ENCODE data around the gene MRAS.
"Not testable (repeated sequence)": the region's sequence is repeated elsewhere in the genome, so short reads cannot be mapped to it uniquely, and the experiment has no call there.

The MRAS gene

GRCh38 chr3:138426211-138426610, 77.8 kb downstream of the MRAS start:
- DNase-seq, result no peak

- not testable (repeated sequence) for DNase-seq
Observed at GRCh38 chr3:138426754-138427153, 78.4 kb downstream of the MRAS start.

GRCh38 chr3:138429665-138430064, 81.3 kb downstream of the MRAS start:
- DNase-seq, result no peak

GRCh38 chr3:138432576-138433240, 84.3 kb downstream of the MRAS start:
- DNase-seq, result no peak

GRCh38 chr3:138433892-138434275, 85.5 kb downstream of the MRAS start:
- DNase-seq, result no peak

- peak; percentile 66 for DNase-seq
Observed at GRCh38 chr3:138434276-138434874, 86.0 kb downstream of the MRAS start, which contains the start of gene ESYT3. TSS of gene ESYT3 (plus strand) at chr3:138434616. CDS start at chr3:138434799, 183 bp downstream.

DNA sequence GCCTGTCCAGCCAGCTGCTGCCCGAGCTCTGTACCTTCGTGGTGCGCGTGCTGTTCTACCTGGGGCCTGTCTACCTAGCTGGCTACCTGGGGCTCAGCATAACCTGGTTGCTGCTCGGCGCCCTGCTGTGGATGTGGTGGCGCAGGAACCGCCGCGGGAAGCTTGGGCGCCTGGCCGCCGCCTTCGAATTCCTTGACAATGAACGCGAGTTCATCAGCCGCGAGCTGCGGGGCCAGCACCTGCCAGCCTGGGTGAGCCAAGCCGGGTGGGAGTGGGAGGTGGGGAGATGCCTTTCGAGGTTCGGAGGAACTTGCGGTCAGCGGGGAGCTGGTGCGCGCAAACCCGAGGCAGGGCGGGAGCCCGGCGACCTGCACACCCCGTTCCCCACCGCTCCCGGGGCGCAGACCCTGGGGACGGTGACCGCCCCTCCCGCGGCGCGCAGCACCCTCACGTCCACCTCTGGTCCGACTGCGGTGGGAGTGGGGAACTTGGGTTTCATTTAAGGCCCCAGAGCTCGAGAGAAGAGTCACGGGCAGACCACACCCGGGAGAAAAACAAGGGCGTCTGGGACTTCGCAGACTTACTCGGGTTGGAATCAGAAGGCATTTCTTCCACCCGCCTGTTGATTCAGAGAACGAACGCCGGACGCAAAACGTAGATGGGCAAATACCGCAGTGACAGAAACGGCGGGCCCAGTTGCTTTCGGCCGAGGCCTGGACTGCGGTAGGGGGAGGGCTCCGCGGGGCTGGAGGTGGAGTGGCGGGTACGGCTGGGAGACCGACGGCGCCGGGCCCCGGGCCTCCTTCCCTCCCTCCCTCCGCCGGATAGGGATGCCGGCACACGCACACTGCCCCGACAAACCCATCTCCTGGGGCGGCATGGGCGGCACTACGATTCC, 86.7 kb downstream of the MRAS start:
- no peak for DNase-seq

DNA sequence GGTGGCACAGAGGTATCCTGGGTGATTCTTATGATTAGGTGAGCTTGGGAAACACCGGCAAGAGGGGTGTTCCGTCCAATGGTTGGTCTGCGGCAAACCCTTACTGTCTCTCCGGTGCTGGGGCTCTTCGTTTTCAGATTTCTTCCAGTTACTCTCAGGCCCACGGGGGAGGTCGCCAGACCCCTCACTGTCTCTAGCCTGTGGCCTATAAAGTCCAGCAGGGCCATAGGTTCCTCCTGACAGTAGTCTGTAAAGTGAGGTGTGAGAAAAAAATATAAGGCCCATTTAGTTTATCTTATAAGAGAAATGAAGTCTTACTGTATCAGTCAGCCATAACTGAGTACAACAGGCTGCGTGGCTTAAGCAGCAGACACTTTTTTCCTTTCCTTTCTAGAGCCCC, 87.5 kb downstream of the MRAS start:
- no peak for DNase-seq

- no peak for DNase-seq
Observed at GRCh38 chr3:138437281-138437680, 88.9 kb downstream of the MRAS start.

- DNase-seq, result no peak
Observed at GRCh38 chr3:138438896-138439295, 90.5 kb downstream of the MRAS start.

- DNase-seq, result no peak
Observed at GRCh38 chr3:138439646-138440045, 91.3 kb downstream of the MRAS start.

DNA sequence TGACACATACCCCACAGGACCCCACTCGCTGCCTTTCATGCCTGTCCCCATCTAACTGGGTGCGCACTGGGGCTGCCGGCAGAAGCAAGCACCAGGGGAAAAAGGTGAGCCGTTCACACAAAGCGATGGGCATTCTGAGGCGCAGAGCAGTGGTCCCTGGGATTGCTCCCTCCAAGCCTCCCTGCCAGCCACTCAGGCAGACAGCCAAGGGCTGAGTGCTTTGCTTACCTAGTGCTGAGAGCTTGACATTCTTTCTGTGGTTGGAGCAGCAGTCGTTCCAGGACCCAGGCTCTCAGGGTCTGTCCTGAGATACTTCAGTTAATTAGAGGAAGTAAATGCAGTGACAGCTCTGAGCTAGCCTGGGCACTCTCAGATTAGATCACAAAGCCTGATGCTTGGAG, 91.7 kb downstream of the MRAS start:
- no peak for DNase-seq

GRCh38 chr3:138440596-138440995, 92.2 kb downstream of the MRAS start:
- no peak for DNase-seq

- DNase-seq, result no peak
Observed at GRCh38 chr3:138441256-138441655, 92.9 kb downstream of the MRAS start.

- no peak for DNase-seq
Observed at GRCh38 chr3:138441742-138442141, 93.4 kb downstream of the MRAS start.

GRCh38 chr3:138442433-138442832, 94.1 kb downstream of the MRAS start:
- no peak for DNase-seq

GRCh38 chr3:138443091-138443490, 94.7 kb downstream of the MRAS start:
- no peak for DNase-seq

GRCh38 chr3:138443521-138444503, 95.4 kb downstream of the MRAS start:
- DNase-seq, result no peak

DNA sequence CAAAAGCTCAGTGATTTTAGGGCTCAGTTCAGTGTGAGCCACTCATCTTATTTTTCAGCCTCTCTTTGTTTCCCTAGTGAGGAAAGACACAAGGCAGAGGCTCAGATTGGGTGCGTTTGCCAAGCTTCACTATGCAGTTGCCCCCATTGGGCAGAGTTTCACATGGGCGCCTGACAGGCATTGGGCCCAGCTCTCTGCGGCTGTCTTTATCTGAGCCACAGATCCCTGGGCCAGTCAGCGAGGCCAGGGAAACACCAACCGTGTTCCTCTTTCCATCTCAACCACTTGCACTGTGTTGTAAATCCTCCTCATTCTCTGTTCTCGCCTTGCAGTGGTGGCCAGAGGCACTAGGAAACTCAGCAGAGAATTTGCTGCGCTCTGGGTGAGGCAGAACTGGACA, 96.9 kb downstream of the MRAS start:
- no peak for DNase-seq

DNA sequence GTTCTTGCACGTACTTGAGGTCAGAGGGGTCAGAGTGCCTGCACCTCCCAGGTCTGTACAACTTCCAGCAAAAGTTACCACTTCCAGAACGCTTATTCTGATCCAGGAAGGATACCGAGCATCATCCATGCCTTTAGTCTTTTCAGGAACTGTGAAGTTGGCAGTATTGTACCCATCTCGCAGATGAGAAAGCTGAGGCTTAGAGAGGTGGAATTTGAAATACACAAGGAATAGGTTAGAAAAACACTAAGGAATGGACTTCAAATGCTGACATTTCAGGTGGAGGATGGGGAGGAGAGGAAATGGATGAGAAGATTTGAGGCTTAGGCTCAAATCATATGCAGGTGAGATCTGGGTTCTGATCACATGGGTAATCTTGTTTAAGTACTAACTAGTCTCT, 97.3 kb downstream of the MRAS start:
- DNase-seq, result no peak

GRCh38 chr3:138448631-138449030, 100.3 kb downstream of the MRAS start:
- DNase-seq, result no peak

GRCh38 chr3:138449490-138449889, 101.1 kb downstream of the MRAS start:
- no peak for DNase-seq

DNA sequence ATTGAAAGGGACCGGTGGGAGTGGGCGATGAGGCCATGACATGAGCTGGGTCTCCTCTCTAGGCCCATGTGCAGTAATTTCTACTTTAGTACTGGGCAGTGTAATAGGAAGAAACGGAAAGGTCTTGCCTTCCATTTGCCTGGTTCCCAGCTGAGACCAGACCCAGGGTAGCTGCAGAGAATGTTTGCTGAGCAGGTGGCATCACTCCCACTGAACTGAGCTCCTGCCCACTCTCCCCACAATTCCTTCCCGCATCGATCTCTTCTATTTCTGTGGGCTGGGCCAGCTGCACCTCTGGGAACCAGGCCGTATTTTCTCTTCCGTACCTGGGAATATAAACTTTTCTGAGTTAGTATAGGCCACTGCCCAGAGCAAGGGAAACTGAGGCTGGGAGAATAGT, 101.8 kb downstream of the MRAS start:
- no peak for DNase-seq

Data from stimulated activated CD4-positive, alpha-beta T cell treated with anti-CD3 and anti-CD28 coated beads, Interleukin-1b, Interleukin-23, amount 100 ng/mL, for 48 hours (primary cell).